GM12872 (cell line): ENCODE measurements around the gene DNAH3.

Source experiments
- CTCF ChIP-seq: IDR thresholded peaks from 3 replicates; pipeline ENCODE4 v1.5.1; 2011; ENCODE audit warnings: low read depth, mild to moderate bottlenecking, low read length, moderate library complexity; ENCODE audit not compliant: insufficient read depth

Gene DNAH3

GRCh38 chr16:20939611-20940010 is 211.0 kb downstream of the DNAH3 start:
- no peak for TF ChIP-seq CTCF

- TF ChIP-seq CTCF, result no peak
Measured at GRCh38 chr16:20938426-20938825, 212.2 kb downstream of the DNAH3 start.

- no peak for TF ChIP-seq CTCF
Measured at GRCh38 chr16:20937736-20938135, 212.9 kb downstream of the DNAH3 start.

- TF ChIP-seq CTCF, result no peak
Measured at GRCh38 chr16:20933589-20933988, 217.1 kb downstream of the DNAH3 start.

- TF ChIP-seq CTCF, result no peak
Measured at GRCh38 chr16:20931066-20931600, 219.5 kb downstream of the DNAH3 start.

GRCh38 chr16:20930365-20930690 is 220.3 kb downstream of the DNAH3 start:
- no peak for TF ChIP-seq CTCF

- no peak for TF ChIP-seq CTCF
Measured at GRCh38 chr16:20928774-20929411, 221.8 kb downstream of the DNAH3 start.
